ENCODE results near the gene MPRIP.

The MPRIP gene

DNA sequence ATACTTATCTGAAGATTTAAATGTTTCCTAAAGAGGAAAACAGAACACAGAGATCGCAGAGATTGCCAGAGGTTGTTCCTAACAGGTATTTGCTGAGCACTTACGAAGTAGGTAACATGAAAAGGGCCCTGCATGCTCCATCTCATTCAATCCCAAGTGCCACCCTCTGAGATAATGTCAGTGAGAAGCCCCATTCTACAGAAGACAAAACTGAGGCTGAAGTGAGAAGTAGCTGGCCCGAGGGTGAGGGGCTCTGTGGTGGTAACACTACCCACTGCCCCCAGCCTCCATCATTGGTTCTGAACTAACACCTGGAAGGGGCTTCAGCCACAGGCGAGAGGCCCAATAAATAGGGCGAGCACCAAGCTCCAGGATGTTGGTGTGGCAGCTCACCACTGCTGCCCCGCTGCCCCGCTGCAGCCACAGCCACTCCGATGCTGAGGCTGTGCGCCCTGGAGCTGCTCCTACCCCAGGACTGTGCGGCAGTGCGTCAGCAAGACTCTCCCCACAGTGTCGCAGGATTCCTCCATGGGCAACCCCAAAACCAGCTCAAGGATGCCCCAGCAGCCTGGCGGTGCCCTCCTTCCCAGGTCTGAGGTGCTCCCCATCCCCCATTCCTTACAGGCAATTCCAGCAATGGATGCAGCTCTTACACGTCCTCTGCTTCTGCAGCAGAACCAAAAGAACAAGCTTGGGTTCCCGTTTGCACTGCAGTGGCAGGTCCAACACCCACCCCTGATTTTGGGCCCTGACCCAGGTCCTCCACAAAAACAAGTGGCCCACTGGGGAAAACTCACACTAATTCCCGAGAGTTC is 184.4 kb downstream of the MPRIP start:
- in situ Hi-C loops (cut with MboI; ENCODE audit: low pct_unique_long_range_greater_than_20kb, low sequenced_read_pairs, unreplicated experiment), result no loop called here
- no peak for DNase-seq (ENCODE audit: low spot score)
- TF ChIP-seq, protein P1, sequence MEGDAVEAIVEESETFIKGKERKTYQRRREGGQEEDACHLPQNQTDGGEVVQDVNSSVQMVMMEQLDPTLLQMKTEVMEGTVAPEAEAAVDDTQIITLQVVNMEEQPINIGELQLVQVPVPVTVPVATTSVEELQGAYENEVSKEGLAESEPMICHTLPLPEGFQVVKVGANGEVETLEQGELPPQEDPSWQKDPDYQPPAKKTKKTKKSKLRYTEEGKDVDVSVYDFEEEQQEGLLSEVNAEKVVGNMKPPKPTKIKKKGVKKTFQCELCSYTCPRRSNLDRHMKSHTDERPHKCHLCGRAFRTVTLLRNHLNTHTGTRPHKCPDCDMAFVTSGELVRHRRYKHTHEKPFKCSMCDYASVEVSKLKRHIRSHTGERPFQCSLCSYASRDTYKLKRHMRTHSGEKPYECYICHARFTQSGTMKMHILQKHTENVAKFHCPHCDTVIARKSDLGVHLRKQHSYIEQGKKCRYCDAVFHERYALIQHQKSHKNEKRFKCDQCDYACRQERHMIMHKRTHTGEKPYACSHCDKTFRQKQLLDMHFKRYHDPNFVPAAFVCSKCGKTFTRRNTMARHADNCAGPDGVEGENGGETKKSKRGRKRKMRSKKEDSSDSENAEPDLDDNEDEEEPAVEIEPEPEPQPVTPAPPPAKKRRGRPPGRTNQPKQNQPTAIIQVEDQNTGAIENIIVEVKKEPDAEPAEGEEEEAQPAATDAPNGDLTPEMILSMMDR (IDR thresholded peaks at IDR 0.05; ENCODE audit: extremely low read depth, insufficient read depth, missing control alignments), result no peak

- in situ Hi-C loops (cut with MboI; ENCODE audit: low pct_unique_long_range_greater_than_20kb, low sequenced_read_pairs, unreplicated experiment), result no loop called here
- no peak for DNase-seq (ENCODE audit: low spot score)
- TF ChIP-seq, protein P1 (IDR thresholded peaks at IDR 0.05; ENCODE audit: extremely low read depth, insufficient read depth, missing control alignments), result no peak
Measured at GRCh38 chr17:17227608-17228520, 185.6 kb downstream of the MPRIP start.

GRCh38 chr17:17228521-17229279 is 186.4 kb downstream of the MPRIP start:
- TF ChIP-seq, protein P1 (IDR thresholded peaks at IDR 0.05; ENCODE audit: extremely low read depth, insufficient read depth, missing control alignments), result no peak
- DNase-seq (ENCODE audit: low spot score), result no peak
- in situ Hi-C loops (cut with MboI; ENCODE audit: low pct_unique_long_range_greater_than_20kb, low sequenced_read_pairs, unreplicated experiment), result no loop called here

- TF ChIP-seq, protein P1 (IDR thresholded peaks at IDR 0.05; ENCODE audit: extremely low read depth, insufficient read depth, missing control alignments), result no peak
- DNase-seq (ENCODE audit: low spot score), result no peak
- in situ Hi-C loops (cut with MboI; ENCODE audit: low pct_unique_long_range_greater_than_20kb, low sequenced_read_pairs, unreplicated experiment), result no loop called here
Measured at GRCh38 chr17:17229416-17230384, 187.4 kb downstream of the MPRIP start.

GRCh38 chr17:17231621-17232302 is 189.5 kb downstream of the MPRIP start:
- in situ Hi-C loops (cut with MboI; ENCODE audit: low pct_unique_long_range_greater_than_20kb, low sequenced_read_pairs, unreplicated experiment), result no loop called here
- TF ChIP-seq, protein P1 (IDR thresholded peaks at IDR 0.05; ENCODE audit: extremely low read depth, insufficient read depth, missing control alignments), result no peak
- DNase-seq (ENCODE audit: low spot score), result no peak
